Breast epithelium (tissue), 4 donors: ENCODE measurements around the gene MTERF4. TPM values are rescaled to one million over a fixed set of nuclear protein-coding genes. Genes with fewer than 3 reads are reported as not detected.

Experiments
- DNase-seq, 2 donors: peaks; one replicate each; pipeline ENCODE4 v3.0.0-alpha.2; 2019; ENCODE audit warnings: low spot score in 2 of 2
- H3K27ac ChIP-seq, 2 donors: fragments of 200-600 bp; sonication (generic) in 1 of 2; one replicate each; pipeline ENCODE4 v1.5.1; 2016 to 2019; ENCODE audit warnings: mild to moderate bottlenecking in 1 of 2
- H3K27me3 ChIP-seq, 2 donors: fragments of 200-600 bp; sonication (generic) in 1 of 2; one replicate each; pipeline versions ENCODE4 v1.5.1 to v1.6.0; 2017 to 2019; ENCODE audit warnings: control low read depth in 1 of 2, mild to moderate bottlenecking in 1 of 2
- H3K36me3 ChIP-seq: fragments of 200-600 bp; one replicate; pipeline ENCODE4 v1.5.1; 2019
- H3K4me1 ChIP-seq, 2 donors: fragments of 200-600 bp; sonication (generic); one replicate each; pipeline ENCODE4 v1.5.1; 2016 to 2019; ENCODE audit warnings: control low read depth in 1 of 2
- H3K4me3 ChIP-seq, 3 donors: fragments of 200-600 bp; sonication (generic); 1 replicate in 2 of 3; 2 replicates in 1 of 3; pipeline ENCODE4 v1.5.1; 2016 to 2019; ENCODE audit warnings: mild to moderate bottlenecking in 3 of 3, moderate library complexity in 2 of 3
- H3K9me3 ChIP-seq, 2 donors: fragments of 200-600 bp; sonication (generic) in 1 of 2; one replicate each; pipeline ENCODE4 v1.5.1; 2016 to 2019; ENCODE audit warnings: control low read depth in 1 of 2
- POLR2A ChIP-seq: fragments of 450-650 bp; IDR thresholded peaks from one replicate; pipeline ENCODE4 v1.6.1; 2016; ENCODE audit warnings: antibody characterized with exemption, mild to moderate bottlenecking, moderate library complexity
- POLR2AphosphoS5 ChIP-seq, 3 donors: sonication (generic); formaldehyde crosslinking; IDR thresholded peaks; one replicate each; pipeline ENCODE4 v1.6.1; 2017; ENCODE audit warnings: antibody characterized with exemption in 3 of 3
- intact Hi-C: fragments of 100-400 bp; cut with DNase I; formaldehyde crosslinking; loops from one replicate; pipeline ENCODE4 v1.15.1; 2023; ENCODE audit warnings: low total_unique reads
- total RNA-seq, 3 donors: library from RNA; depleted of rRNA; stranded (reverse); fragments of >200 nt; gene quantifications; one replicate each; pipeline ENCODE4 v1.1.0, GENCODE V29; 2016
- TF ChIP-seq, protein P1 (sequence below), 3 donors: fragments of 450-650 bp; IDR thresholded peaks; one replicate each; pipeline ENCODE4 v1.5.1; 2016 to 2017; ENCODE audit warnings: antibody characterized with exemption in 3 of 3, mild to moderate bottlenecking in 3 of 3, moderate library complexity in 3 of 3

MTERF4 gene
- total RNA-seq, 3 donors from 2014 or later: 35.7 to 54.6 (median 50.2) TPM

DNA sequence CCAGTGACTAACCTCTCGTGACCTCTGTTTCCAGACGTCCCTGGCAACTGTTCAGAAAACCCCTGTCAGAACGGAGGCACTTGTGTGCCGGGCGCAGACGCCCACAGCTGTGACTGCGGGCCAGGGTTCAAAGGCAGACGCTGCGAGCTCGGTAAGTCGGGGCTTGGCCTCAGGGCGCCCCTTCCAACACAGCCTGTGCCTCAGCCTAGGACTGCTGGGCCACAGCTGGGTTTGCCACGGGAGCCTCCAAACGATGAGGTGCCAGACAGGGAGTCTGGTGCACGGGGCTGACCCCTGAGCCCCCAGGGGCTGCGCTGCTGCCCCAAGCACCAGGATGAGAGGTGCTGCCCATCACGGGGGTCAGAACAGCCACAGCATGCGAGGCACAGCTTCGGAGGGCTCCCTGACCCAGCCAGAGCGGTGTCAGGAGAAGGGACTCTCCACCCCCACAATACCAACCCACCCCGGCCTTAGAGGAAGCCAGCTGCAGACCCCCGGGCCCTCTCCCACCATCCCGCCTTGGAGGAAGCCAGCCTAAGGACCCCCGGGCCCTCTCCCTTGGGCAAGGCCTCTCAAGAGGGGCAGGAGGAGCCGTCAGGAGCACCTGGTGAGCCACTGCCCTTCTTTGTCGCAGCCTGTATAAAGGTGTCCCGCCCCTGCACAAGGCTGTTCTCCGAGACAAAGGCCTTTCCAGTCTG lies 20.3 kb downstream of the MTERF4 start:
- H3K27me3 ChIP-seq: no peaks in the 10 kb centered on the region
- H3K9me3 ChIP-seq: no peaks in the 10 kb centered on the region
- no peak overlapping the region for H3K27ac ChIP-seq
- H3K4me1 ChIP-seq: no peaks in the 10 kb centered on the region
- H3K4me3 ChIP-seq: no peak overlapping the region
- no peak for DNase-seq
- TF ChIP-seq POLR2A: no peak
- no peak for TF ChIP-seq POLR2AphosphoS5 (IDR thresholded peaks at IDR 0.05)
- TF ChIP-seq, protein P1, sequence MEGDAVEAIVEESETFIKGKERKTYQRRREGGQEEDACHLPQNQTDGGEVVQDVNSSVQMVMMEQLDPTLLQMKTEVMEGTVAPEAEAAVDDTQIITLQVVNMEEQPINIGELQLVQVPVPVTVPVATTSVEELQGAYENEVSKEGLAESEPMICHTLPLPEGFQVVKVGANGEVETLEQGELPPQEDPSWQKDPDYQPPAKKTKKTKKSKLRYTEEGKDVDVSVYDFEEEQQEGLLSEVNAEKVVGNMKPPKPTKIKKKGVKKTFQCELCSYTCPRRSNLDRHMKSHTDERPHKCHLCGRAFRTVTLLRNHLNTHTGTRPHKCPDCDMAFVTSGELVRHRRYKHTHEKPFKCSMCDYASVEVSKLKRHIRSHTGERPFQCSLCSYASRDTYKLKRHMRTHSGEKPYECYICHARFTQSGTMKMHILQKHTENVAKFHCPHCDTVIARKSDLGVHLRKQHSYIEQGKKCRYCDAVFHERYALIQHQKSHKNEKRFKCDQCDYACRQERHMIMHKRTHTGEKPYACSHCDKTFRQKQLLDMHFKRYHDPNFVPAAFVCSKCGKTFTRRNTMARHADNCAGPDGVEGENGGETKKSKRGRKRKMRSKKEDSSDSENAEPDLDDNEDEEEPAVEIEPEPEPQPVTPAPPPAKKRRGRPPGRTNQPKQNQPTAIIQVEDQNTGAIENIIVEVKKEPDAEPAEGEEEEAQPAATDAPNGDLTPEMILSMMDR (IDR thresholded peaks at IDR 0.05): no peak
- no peaks in the 10 kb centered on the region for H3K36me3 ChIP-seq
- intact Hi-C loops: no loop called here

DNA sequence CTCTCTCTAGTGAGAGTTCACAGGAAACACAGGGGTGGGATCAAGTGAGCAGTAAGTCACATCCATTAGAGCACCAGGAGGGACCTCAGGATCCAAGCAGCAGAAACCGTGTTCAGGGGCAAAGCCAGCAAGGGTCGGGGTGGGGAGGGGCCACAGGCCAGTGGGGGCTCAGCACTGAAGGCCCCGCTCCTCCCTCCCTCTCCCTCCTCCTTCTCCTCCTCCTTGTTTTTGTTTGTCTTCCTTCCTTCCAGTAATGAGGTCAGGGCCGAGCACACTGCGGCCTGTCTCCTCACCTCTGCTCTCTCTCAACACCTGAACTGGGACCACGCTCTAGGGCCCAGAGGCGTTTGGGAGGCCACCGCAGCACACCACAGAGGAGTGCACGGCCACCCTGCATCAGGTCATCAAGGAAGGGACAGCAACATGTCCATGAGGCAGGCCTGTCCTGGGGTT lies 20.9 kb downstream of the MTERF4 start:
- Histone ChIP-seq H3K27me3 (no peaks in the 10 kb centered on the region), H3K4me1 (no peaks in the 10 kb centered on the region), H3K27ac (peak overlapping the region in 1 of 2 donors; percentile 0), H3K36me3 (no peaks in the 10 kb centered on the region), H3K4me3 (no peak overlapping the region), H3K9me3 (no peaks in the 10 kb centered on the region)
- TF ChIP-seq POLR2A (no peak), POLR2AphosphoS5 (IDR thresholded peaks at IDR 0.05) (no peak)
- TF ChIP-seq, protein P1 (IDR thresholded peaks at IDR 0.05): no peak
- intact Hi-C loops: no loop called here
- DNase-seq: no peak

DNA sequence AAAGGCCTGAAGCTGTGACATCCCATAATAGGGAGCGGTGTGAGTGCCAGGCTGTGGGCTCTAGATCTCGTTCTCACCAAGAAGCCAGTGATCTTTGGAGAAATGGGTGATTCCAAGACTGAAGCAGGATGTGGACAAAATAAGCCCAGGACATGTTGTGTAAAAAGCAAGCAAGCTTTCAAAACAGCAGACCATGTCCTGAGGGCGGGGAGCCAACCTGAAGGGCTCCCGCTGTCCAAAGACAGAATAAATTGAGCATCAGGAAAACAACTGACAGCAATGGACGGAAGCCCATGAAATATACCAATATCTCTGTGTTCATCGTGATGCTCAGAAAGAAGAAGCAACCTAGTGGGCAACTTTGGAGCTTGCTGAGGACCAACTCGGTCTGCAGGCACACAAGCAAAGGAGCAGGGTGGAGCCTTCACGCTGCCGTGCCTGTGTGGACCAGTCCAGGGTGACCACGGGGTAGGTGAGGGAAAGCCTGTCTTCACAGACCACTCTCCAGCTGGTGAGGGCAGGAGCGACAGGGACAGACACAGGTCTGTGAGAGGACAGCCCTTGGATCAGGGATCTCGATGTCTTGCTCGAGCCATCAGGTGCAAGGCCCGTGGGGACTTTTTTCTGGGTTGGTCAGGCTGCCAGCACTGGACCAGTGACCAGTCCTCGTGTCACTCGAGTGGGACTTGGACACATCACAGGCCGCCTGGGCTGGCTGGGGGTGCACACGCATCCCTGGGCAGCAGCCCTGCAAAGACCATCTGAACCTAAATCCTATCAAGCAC lies 21.5 kb downstream of the MTERF4 start:
- H3K9me3 ChIP-seq: no peaks in the 10 kb centered on the region
- no peak for DNase-seq

DNA sequence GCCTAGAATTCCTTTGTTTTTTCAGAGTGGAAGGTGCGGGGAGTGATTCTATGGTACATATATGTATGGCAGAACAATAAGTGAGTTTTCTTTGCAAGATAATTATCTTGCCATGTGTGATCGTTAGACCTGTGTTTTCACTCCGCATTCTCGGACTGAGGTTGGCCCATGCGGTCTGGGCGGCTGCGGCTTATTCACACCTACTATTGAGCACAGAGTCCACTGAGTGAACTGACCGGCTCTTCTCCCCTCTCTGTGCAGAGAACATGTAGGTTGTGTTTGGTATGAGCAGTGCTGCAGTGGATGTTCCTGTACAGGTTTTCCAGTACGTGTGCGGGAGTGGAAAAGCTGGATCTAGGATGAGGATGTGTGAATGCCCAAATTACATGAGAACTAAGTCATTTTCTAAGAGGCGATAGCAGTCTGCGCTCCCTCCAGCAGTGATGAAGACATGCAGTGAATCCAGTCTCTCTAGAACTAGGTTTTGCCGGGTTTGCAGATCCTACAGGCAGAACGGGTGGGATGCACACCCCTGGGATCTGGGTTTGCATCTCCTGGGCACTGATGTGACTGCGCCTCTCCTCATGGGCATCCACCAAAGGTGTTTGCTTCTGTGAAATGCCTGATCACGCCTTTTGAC lies 27.1 kb downstream of the MTERF4 start:
- Histone ChIP-seq H3K9me3 (no peaks in the 10 kb centered on the region), H3K27ac (no peak overlapping the region), H3K4me1 (no peaks in the 10 kb centered on the region), H3K27me3 (no peaks in the 10 kb centered on the region), H3K4me3 (no peak overlapping the region), H3K36me3 (no peaks in the 10 kb centered on the region)
- TF ChIP-seq, protein P1 (IDR thresholded peaks at IDR 0.05): no peak
- no peak for TF ChIP-seq POLR2AphosphoS5 (IDR thresholded peaks at IDR 0.05)
- no peak for TF ChIP-seq POLR2A
- intact Hi-C loops: no loop called here
- no peak for DNase-seq

More for the DNA sequence above, 21.5 kb downstream of the MTERF4 start:
- TF ChIP-seq POLR2AphosphoS5 (IDR thresholded peaks at IDR 0.05): peak in 1 of 3 donors; percentile 7
- TF ChIP-seq, protein P1 (IDR thresholded peaks at IDR 0.05): no peak
- TF ChIP-seq POLR2A: no peak
- peak overlapping the region in 1 of 2 donors; percentile 0 for H3K27ac ChIP-seq
- intact Hi-C loops: no loop called here
- H3K4me3 ChIP-seq: no peak overlapping the region
- H3K4me1 ChIP-seq: no peaks in the 10 kb centered on the region
- no peaks in the 10 kb centered on the region for H3K27me3 ChIP-seq
- no peaks in the 10 kb centered on the region for H3K36me3 ChIP-seq
